ENCODE data around the gene SLC16A4. TPM values are rescaled to one million over a fixed set of nuclear protein-coding genes. Genes with fewer than 3 reads are reported as not detected.

SLC16A4 gene
- total and polyA plus RNA-seq, 10 of the 15 experiments (the other 5 are each of a cell fraction or from before 2014, with no cell fraction given) = 0.13 to 2.2 (median 0.26) TPM; not detected in 1

DNA sequence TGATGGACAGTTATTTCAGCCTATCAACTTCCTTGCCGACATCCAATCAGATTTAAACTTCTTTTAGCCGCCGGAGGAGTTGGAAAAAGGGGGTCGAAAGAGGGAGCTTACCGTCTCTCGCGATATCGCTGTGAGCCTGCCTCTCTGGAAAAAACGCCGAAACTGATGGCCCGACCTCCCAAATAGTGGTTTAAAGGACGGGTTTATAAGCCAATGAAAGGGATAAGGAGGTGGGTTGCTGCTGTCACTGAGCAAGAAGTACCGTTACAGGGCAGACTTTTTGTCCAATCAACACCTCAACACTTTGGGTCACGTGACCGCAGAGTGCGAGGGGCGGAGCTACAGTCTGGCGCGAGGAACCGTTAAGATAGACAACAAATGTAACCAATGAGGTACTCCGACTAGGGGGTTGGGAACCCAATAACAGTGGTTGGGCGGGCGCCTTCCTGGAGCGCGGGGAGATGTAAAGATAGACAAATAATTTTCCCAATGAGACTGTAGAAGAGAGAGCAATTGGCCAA lies 51.9 kb downstream of the SLC16A4 start, which contains the start of gene RBM15 (continued):
- TF ChIP-seq FOS (IDR thresholded peaks at IDR 0.05; ENCODE audit: borderline replicate concordance, extremely low read depth, insufficient read length) (peak; percentile 84), JUND (IDR thresholded peaks at IDR 0.05; ENCODE audit: low read depth, low read length) (no peak), GABPA (IDR thresholded peaks at IDR 0.05; ENCODE audit: low read depth) (peak; percentile 68), CBX3 (IDR thresholded peaks at IDR 0.05; ENCODE audit: borderline replicate concordance, low read depth) (no peak), EGR1 (IDR thresholded peaks at IDR 0.05; ENCODE audit: borderline replicate concordance in 1 of 2, low read depth in 2 of 2, low read length in 2 of 2) (no peak), KDM1A (IDR thresholded peaks at IDR 0.05; ENCODE audit: borderline replicate concordance) (no peak), RFX5 (IDR thresholded peaks at IDR 0.05; ENCODE audit: low read depth, low read length) (peak; percentile 89), ZNF274 (IDR thresholded peaks at IDR 0.05; ENCODE audit: insufficient read depth, insufficient read length) (no peak), KAT2A (conservative IDR thresholded peaks at IDR 0.05; ENCODE audit: control insufficient read depth, low read depth, low read length) (no peak), BMI1 (IDR thresholded peaks at IDR 0.05; ENCODE audit: borderline replicate concordance) (no peak), SP1 (IDR thresholded peaks at IDR 0.05; ENCODE audit: low read depth, low read length) (peak; percentile 91), TAF1 (IDR thresholded peaks at IDR 0.05; ENCODE audit: borderline replicate concordance, low read depth, low read length) (no peak), EED (IDR thresholded peaks at IDR 0.05; ENCODE audit: low read depth) (no peak), SPI1 (IDR thresholded peaks at IDR 0.05; ENCODE audit: borderline replicate concordance, insufficient read depth, low read depth, low read length) (no peak), ZNF622 (IDR thresholded peaks at IDR 0.05) (no peak), BCL11A (IDR thresholded peaks at IDR 0.05; ENCODE audit: low read depth, low read length) (no peak), RUNX3 (IDR thresholded peaks at IDR 0.05; ENCODE audit: low read length) (no peak), POLR2AphosphoS2 (IDR thresholded peaks at IDR 0.05; ENCODE audit: low read depth, low read length) (no peak), MYC (IDR thresholded peaks at IDR 0.05; ENCODE audit: insufficient read depth, insufficient read length, insufficient replicate concordance, low read length, severe bottlenecking) (no peak), CHD4 (IDR thresholded peaks at IDR 0.05) (no peak), ASH2L (IDR thresholded peaks at IDR 0.05; ENCODE audit: borderline replicate concordance, low read depth) (no peak), CREM (IDR thresholded peaks at IDR 0.05; ENCODE audit: low read depth) (0 out of 2 replicates have a peak, but pooled peaks have one; percentile 10), MTA2 (IDR thresholded peaks at IDR 0.05; ENCODE audit: low read depth) (no peak)
- TF ChIP-seq, protein P1, sequence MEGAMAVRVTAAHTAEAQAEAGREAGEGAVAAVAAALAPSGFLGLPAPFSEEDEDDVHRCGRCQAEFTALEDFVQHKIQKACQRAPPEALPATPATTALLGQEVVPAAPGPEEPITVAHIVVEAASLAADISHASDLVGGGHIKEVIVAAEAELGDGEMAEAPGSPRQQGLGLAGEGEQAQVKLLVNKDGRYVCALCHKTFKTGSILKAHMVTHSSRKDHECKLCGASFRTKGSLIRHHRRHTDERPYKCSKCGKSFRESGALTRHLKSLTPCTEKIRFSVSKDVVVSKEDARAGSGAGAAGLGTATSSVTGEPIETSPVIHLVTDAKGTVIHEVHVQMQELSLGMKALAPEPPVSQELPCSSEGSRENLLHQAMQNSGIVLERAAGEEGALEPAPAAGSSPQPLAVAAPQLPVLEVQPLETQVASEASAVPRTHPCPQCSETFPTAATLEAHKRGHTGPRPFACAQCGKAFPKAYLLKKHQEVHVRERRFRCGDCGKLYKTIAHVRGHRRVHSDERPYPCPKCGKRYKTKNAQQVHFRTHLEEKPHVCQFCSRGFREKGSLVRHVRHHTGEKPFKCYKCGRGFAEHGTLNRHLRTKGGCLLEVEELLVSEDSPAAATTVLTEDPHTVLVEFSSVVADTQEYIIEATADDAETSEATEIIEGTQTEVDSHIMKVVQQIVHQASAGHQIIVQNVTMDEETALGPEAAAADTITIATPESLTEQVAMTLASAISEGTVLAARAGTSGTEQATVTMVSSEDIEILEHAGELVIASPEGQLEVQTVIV (IDR thresholded peaks at IDR 0.05; ENCODE audit: borderline replicate concordance, partially characterized antibody) = peak; percentile 74
- TF ChIP-seq, protein P2, sequence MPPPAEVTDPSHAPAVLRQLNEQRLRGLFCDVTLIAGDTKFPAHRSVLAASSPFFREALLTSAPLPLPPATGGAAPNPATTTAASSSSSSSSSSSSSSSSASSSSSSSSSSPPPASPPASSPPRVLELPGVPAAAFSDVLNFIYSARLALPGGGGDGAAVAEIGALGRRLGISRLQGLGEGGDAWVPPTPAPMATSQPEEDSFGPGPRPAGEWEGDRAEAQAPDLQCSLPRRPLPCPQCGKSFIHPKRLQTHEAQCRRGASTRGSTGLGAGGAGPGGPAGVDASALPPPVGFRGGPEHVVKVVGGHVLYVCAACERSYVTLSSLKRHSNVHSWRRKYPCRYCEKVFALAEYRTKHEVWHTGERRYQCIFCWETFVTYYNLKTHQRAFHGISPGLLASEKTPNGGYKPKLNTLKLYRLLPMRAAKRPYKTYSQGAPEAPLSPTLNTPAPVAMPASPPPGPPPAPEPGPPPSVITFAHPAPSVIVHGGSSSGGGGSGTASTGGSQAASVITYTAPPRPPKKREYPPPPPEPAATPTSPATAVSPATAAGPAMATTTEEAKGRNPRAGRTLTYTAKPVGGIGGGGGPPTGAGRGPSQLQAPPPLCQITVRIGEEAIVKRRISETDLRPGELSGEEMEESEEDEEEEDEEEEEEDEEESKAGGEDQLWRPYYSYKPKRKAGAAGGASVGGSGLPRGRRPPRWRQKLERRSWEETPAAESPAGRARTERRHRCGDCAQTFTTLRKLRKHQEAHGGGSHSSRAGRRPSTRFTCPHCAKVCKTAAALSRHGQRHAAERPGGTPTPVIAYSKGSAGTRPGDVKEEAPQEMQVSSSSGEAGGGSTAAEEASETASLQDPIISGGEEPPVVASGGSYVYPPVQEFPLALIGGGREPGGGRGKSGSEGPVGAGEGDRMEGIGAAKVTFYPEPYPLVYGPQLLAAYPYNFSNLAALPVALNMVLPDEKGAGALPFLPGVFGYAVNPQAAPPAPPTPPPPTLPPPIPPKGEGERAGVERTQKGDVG (CRISPR knock-in tag; IDR thresholded peaks at IDR 0.05) = peak; percentile 97
- TF ChIP-seq, protein P3, sequence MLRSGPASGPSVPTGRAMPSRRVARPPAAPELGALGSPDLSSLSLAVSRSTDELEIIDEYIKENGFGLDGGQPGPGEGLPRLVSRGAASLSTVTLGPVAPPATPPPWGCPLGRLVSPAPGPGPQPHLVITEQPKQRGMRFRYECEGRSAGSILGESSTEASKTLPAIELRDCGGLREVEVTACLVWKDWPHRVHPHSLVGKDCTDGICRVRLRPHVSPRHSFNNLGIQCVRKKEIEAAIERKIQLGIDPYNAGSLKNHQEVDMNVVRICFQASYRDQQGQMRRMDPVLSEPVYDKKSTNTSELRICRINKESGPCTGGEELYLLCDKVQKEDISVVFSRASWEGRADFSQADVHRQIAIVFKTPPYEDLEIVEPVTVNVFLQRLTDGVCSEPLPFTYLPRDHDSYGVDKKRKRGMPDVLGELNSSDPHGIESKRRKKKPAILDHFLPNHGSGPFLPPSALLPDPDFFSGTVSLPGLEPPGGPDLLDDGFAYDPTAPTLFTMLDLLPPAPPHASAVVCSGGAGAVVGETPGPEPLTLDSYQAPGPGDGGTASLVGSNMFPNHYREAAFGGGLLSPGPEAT (IDR thresholded peaks at IDR 0.05; ENCODE audit: low read depth) = no peak
